ENCODE data around the gene AK5. TPM values are rescaled to one million over a fixed set of nuclear protein-coding genes. Genes with fewer than 3 reads are reported as not detected.

The AK5 gene
- total and polyA plus RNA-seq, 2 of the 13 experiments (the other 11 are each of a cell fraction or from before 2014, with no cell fraction given): not detected

DNA sequence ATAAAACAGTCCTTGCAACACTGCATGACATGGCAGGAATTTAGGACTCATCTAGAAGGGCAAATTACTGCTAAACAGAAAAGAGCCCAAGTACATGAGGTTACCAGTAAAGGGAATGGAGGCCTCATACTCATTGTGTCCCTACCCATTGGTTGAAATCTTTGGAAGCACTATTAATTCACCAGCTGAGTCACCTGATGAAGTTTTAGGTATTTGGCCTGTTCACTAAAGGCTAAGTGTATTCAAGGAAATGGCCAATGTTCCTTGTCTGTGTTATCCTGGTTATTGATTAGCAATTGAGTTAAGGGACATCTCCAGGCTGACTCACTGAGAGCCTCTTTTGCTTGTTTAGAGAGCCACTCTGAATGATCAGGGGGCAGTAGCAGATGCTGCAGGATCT is 212.2 kb downstream of the AK5 start:
- CTCF ChIA-PET (ENCODE audit: low intra/inter-chr PET ratio, low total read pairs): no interaction called here
- no peak overlapping the region for H2AFZ ChIP-seq (ENCODE audit: low read length)
- H4K20me1 ChIP-seq (ENCODE audit: insufficient read depth, low read length): no peaks in the 10 kb centered on the region
- intact Hi-C loops (cut with micrococcal nuclease; ENCODE audit: unreplicated experiment) (no loop called here), in situ Hi-C loops (cut with HindIII; ENCODE audit: extremely low pct_ligation_motif_present, low pct_unique_long_range_greater_than_20kb) (no loop called here)
- no peaks in the 10 kb centered on the region for H3K9me3 ChIP-seq (ENCODE audit: low read length)
- no peaks in the 10 kb centered on the region for H3K27me3 ChIP-seq (ENCODE audit: control insufficient read depth in 1 of 2, insufficient read depth in 2 of 2, low read length in 2 of 2)
- no peaks in the 10 kb centered on the region for H3K79me2 ChIP-seq (ENCODE audit: insufficient read depth, low read length)
- no peak overlapping the region for H3K9ac ChIP-seq (ENCODE audit: insufficient read depth, low read depth, low read length)
- no peak overlapping the region for H3K27ac ChIP-seq (ENCODE audit: extremely low read length, insufficient read depth, low read length)
- no peaks in the 10 kb centered on the region for H3K36me3 ChIP-seq (replicated peaks in 1 of 2; ENCODE audit: control insufficient read depth in 1 of 2, insufficient read depth in 2 of 2, low read length in 2 of 2)
- TF ChIP-seq CHCHD3 (CRISPR knock-in tag; IDR thresholded peaks at IDR 0.05) (no peak), NFIB (CRISPR knock-in tag; IDR thresholded peaks at IDR 0.05; ENCODE audit: borderline replicate concordance) (no peak), ZNF253 (CRISPR knock-in tag; IDR thresholded peaks at IDR 0.05; ENCODE audit: borderline replicate concordance) (no peak), FOXM1 (CRISPR knock-in tag; IDR thresholded peaks at IDR 0.05) (no peak), ZNF460 (CRISPR knock-in tag; IDR thresholded peaks at IDR 0.05; ENCODE audit: borderline replicate concordance) (no peak), ZNF451 (CRISPR knock-in tag; IDR thresholded peaks at IDR 0.05) (no peak), WIZ (CRISPR knock-in tag; IDR thresholded peaks at IDR 0.05) (no peak)
- TF ChIP-seq, protein P1, sequence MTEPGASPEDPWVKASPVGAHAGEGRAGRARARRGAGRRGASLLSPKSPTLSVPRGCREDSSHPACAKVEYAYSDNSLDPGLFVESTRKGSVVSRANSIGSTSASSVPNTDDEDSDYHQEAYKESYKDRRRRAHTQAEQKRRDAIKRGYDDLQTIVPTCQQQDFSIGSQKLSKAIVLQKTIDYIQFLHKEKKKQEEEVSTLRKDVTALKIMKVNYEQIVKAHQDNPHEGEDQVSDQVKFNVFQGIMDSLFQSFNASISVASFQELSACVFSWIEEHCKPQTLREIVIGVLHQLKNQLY (CRISPR knock-in tag; IDR thresholded peaks at IDR 0.05): no peak
- POLR2A ChIA-PET: no interaction called here
- BruUV-seq (replicated peaks): no TSS peak
- FAIRE-seq (no peak), DNase-seq (ENCODE audit: low spot score) (no peak), ATAC-seq (no peak)
- no peaks in the 10 kb centered on the region for H3K4me1 ChIP-seq (ENCODE audit: insufficient read depth, low read length)
- no peak overlapping the region for H3K4me2 ChIP-seq (ENCODE audit: low read depth, low read length)
- no peak overlapping the region for H3K4me3 ChIP-seq (replicated peaks in 1 of 3; ENCODE audit: insufficient read depth in 1 of 3, low read depth in 2 of 3, low read length in 3 of 3)

DNA sequence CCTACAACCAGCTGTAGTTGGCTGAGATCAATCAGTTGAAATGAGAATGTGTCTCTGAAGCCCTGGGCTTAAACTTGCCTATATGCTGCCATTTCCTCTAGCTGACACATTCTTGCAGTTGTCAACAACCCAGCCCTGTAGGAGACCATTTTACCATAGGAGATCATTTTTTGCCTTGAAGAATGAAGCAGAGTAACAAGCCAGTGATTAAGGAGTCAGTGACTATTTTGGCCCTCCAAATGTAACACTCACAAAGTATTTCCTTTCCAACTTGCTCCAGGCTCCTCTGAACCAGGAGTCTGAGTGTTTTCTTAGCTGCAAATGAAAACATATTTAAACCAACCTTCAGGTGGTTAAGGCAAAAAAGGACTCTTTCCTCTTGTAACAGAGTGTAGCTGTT is 217.1 kb downstream of the AK5 start:
- H2AFZ ChIP-seq (ENCODE audit: low read length): no peak overlapping the region
- FAIRE-seq: no peak
- H3K4me2 ChIP-seq (ENCODE audit: low read depth, low read length): no peak overlapping the region
- CTCF ChIA-PET (ENCODE audit: low intra/inter-chr PET ratio, low total read pairs): no interaction called here
- BruUV-seq (replicated peaks): no TSS peak
- no peak overlapping the region for H3K4me3 ChIP-seq (replicated peaks in 1 of 3; ENCODE audit: insufficient read depth in 1 of 3, low read depth in 2 of 3, low read length in 3 of 3)
- H3K79me2 ChIP-seq (ENCODE audit: insufficient read depth, low read length): no peaks in the 10 kb centered on the region
- no peaks in the 10 kb centered on the region for H3K4me1 ChIP-seq (ENCODE audit: insufficient read depth, low read length)
- no peaks in the 10 kb centered on the region for H4K20me1 ChIP-seq (ENCODE audit: insufficient read depth, low read length)
- TF ChIP-seq NFATC3 (CRISPR knock-in tag; IDR thresholded peaks at IDR 0.05) (no peak), HOXA7 (CRISPR knock-in tag; IDR thresholded peaks at IDR 0.05) (no peak), FIP1L1 (IDR thresholded peaks at IDR 0.05; ENCODE audit: borderline replicate concordance, insufficient read depth, low read depth, low read length) (no peak), CREM (IDR thresholded peaks at IDR 0.05) (no peak), CREM (CRISPR knock-in tag; IDR thresholded peaks at IDR 0.05) (no peak), PLRG1 (conservative IDR thresholded peaks at IDR 0.05) (no peak), SCMH1 (CRISPR knock-in tag; IDR thresholded peaks at IDR 0.05; ENCODE audit: borderline replicate concordance) (no peak), ETV6 (CRISPR knock-in tag; conservative IDR thresholded peaks at IDR 0.05) (no peak), CHD4 (IDR thresholded peaks at IDR 0.05; ENCODE audit: borderline replicate concordance, low read length) (no peak)
- TF ChIP-seq, protein P2, sequence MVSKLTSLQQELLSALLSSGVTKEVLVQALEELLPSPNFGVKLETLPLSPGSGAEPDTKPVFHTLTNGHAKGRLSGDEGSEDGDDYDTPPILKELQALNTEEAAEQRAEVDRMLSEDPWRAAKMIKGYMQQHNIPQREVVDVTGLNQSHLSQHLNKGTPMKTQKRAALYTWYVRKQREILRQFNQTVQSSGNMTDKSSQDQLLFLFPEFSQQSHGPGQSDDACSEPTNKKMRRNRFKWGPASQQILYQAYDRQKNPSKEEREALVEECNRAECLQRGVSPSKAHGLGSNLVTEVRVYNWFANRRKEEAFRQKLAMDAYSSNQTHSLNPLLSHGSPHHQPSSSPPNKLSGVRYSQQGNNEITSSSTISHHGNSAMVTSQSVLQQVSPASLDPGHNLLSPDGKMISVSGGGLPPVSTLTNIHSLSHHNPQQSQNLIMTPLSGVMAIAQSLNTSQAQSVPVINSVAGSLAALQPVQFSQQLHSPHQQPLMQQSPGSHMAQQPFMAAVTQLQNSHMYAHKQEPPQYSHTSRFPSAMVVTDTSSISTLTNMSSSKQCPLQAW (CRISPR knock-in tag; IDR thresholded peaks at IDR 0.05): no peak
- no peaks in the 10 kb centered on the region for H3K36me3 ChIP-seq (replicated peaks in 1 of 2; ENCODE audit: control insufficient read depth in 1 of 2, insufficient read depth in 2 of 2, low read length in 2 of 2)
- in situ Hi-C loops (cut with HindIII; ENCODE audit: extremely low pct_ligation_motif_present, low pct_unique_long_range_greater_than_20kb): no loop called here
- H3K27me3 ChIP-seq (ENCODE audit: control insufficient read depth in 1 of 2, insufficient read depth in 2 of 2, low read length in 2 of 2): peaks cover 0 to 10% of the 10 kb centered on the region in 2 experiments; a peak in 3 of 5 replicates
- DNase-seq (ENCODE audit: low spot score): no peak
- POLR2A ChIA-PET: no interaction called here
- no peak for ATAC-seq
- no peak overlapping the region for H3K9ac ChIP-seq (ENCODE audit: insufficient read depth, low read depth, low read length)
- H3K9me3 ChIP-seq (ENCODE audit: low read length): no peaks in the 10 kb centered on the region
- no peak overlapping the region for H3K27ac ChIP-seq (ENCODE audit: extremely low read length, insufficient read depth, low read length)
- intact Hi-C loops (cut with micrococcal nuclease; ENCODE audit: unreplicated experiment): no loop called here
